Muscle layer of colon (tissue), 2 donors: ENCODE measurements around the gene COL28A1.

Experiments used
- H3K27ac ChIP-seq: one replicate; pipeline ENCODE4 v1.7.0; 2013; ENCODE audit warnings: low read depth, mild to moderate bottlenecking, low read length, moderate library complexity
- H3K27me3 ChIP-seq, 2 donors: one replicate each; pipeline ENCODE4 v1.7.0; 2013; ENCODE audit warnings: low read length in 2 of 2, mild to moderate bottlenecking in 2 of 2; ENCODE audit not compliant: insufficient read depth in 2 of 2, control insufficient read depth in 1 of 2
- H3K36me3 ChIP-seq: one replicate; pipeline ENCODE4 v1.7.0; 2013; ENCODE audit warnings: mild to moderate bottlenecking, low read length; ENCODE audit not compliant: insufficient read depth
- H3K4me1 ChIP-seq: one replicate; pipeline ENCODE4 v1.7.0; 2013; ENCODE audit warnings: mild to moderate bottlenecking, low read length; ENCODE audit not compliant: insufficient read depth
- H3K4me3 ChIP-seq, 2 donors: one replicate each; pipeline ENCODE4 v1.7.0; 2013; ENCODE audit warnings: low read length in 2 of 2, low read depth in 1 of 2, mild to moderate bottlenecking in 1 of 2, moderate library complexity in 1 of 2
- H3K9ac ChIP-seq: one replicate; pipeline ENCODE4 v1.7.0; 2013; ENCODE audit warnings: low read length
- H3K9me3 ChIP-seq: one replicate; pipeline ENCODE4 v1.7.0; 2013; ENCODE audit warnings: mild to moderate bottlenecking, low read length
- donor health status: abdominal sarcoma.
- donor health status: Adenocarcinoma of cecum.

Gene COL28A1

GRCh38 chr7:7535691-7536090, at the start of gene COL28A1:
TSS of gene COL28A1 (minus strand) at chr7:7535873. CDS start at chr7:7532875, 2,998 bp downstream.
- no peaks in the 10 kb centered on the region for H3K9me3 ChIP-seq
- H3K36me3 ChIP-seq = no peaks in the 10 kb centered on the region
- H3K4me3 ChIP-seq = no peak within 1 kb of the TSS
- no peak within 1 kb of the TSS for H3K27ac ChIP-seq
- no peaks in the 10 kb centered on the region for H3K4me1 ChIP-seq
- H3K27me3 ChIP-seq = no peaks in the 10 kb centered on the region
- H3K9ac ChIP-seq = no peak within 1 kb of the TSS

GRCh38 chr7:7584653-7585052, 49.0 kb upstream of the COL28A1 start:
- no peaks in the 10 kb centered on the region for H3K36me3 ChIP-seq
- no peak overlapping the region for H3K4me3 ChIP-seq
- no peak overlapping the region for H3K27ac ChIP-seq
- H3K9me3 ChIP-seq = no peaks in the 10 kb centered on the region
- no peak overlapping the region for H3K9ac ChIP-seq
- no peaks in the 10 kb centered on the region for H3K4me1 ChIP-seq
- H3K27me3 ChIP-seq = no peaks in the 10 kb centered on the region

- Histone ChIP-seq H3K36me3 (no peaks in the 10 kb centered on the region), H3K9me3 (no peaks in the 10 kb centered on the region), H3K27ac (no peak overlapping the region), H3K4me1 (no peaks in the 10 kb centered on the region), H3K4me3 (no peak overlapping the region), H3K27me3 (no peaks in the 10 kb centered on the region), H3K9ac (no peak overlapping the region)
Measured at GRCh38 chr7:7583731-7584130, 48.1 kb upstream of the COL28A1 start.

GRCh38 chr7:7582596-7582995, 46.9 kb upstream of the COL28A1 start:
- Histone ChIP-seq H3K36me3 (no peaks in the 10 kb centered on the region), H3K27ac (no peak overlapping the region), H3K9me3 (no peaks in the 10 kb centered on the region), H3K4me1 (no peaks in the 10 kb centered on the region), H3K27me3 (no peaks in the 10 kb centered on the region), H3K4me3 (no peak overlapping the region), H3K9ac (no peak overlapping the region)

- Histone ChIP-seq H3K27ac (no peak overlapping the region), H3K27me3 (no peaks in the 10 kb centered on the region), H3K4me1 (no peaks in the 10 kb centered on the region), H3K9me3 (no peaks in the 10 kb centered on the region), H3K36me3 (no peaks in the 10 kb centered on the region), H3K4me3 (no peak overlapping the region), H3K9ac (no peak overlapping the region)
Measured at GRCh38 chr7:7581531-7582179, 46.0 kb upstream of the COL28A1 start.

GRCh38 chr7:7579638-7580037, 44.0 kb upstream of the COL28A1 start:
- H3K27me3 ChIP-seq = no peaks in the 10 kb centered on the region
- H3K9ac ChIP-seq = no peak overlapping the region
- H3K4me3 ChIP-seq = no peak overlapping the region
- no peaks in the 10 kb centered on the region for H3K9me3 ChIP-seq
- no peak overlapping the region for H3K27ac ChIP-seq
- no peaks in the 10 kb centered on the region for H3K4me1 ChIP-seq
- H3K36me3 ChIP-seq = no peaks in the 10 kb centered on the region

GRCh38 chr7:7577888-7578287, 42.2 kb upstream of the COL28A1 start:
- Histone ChIP-seq H3K27ac (no peak overlapping the region), H3K4me3 (no peak overlapping the region), H3K9ac (no peak overlapping the region), H3K36me3 (no peaks in the 10 kb centered on the region), H3K4me1 (no peaks in the 10 kb centered on the region), H3K27me3 (no peaks in the 10 kb centered on the region), H3K9me3 (no peaks in the 10 kb centered on the region)

GRCh38 chr7:7576344-7576743, 40.7 kb upstream of the COL28A1 start:
- Histone ChIP-seq H3K9me3 (no peaks in the 10 kb centered on the region), H3K4me1 (no peaks in the 10 kb centered on the region), H3K27me3 (no peaks in the 10 kb centered on the region), H3K36me3 (no peaks in the 10 kb centered on the region), H3K9ac (no peak overlapping the region), H3K4me3 (no peak overlapping the region), H3K27ac (no peak overlapping the region)

GRCh38 chr7:7573701-7574100, 38.0 kb upstream of the COL28A1 start:
- H3K4me3 ChIP-seq = no peak overlapping the region

GRCh38 chr7:7570584-7570983, 34.9 kb upstream of the COL28A1 start:
- Histone ChIP-seq H3K36me3 (no peaks in the 10 kb centered on the region), H3K9me3 (no peaks in the 10 kb centered on the region), H3K9ac (no peak overlapping the region), H3K4me1 (peaks cover 15% of the 10 kb centered on the region), H3K4me3 (no peak overlapping the region), H3K27me3 (no peaks in the 10 kb centered on the region), H3K27ac (no peak overlapping the region)

More at GRCh38 chr7:7573701-7574100, 38.0 kb upstream of the COL28A1 start:
- no peak overlapping the region for H3K9ac ChIP-seq
- peaks cover 3% of the 10 kb centered on the region for H3K4me1 ChIP-seq
- H3K36me3 ChIP-seq = no peaks in the 10 kb centered on the region
- H3K27ac ChIP-seq = no peak overlapping the region
- H3K27me3 ChIP-seq = no peaks in the 10 kb centered on the region
- H3K9me3 ChIP-seq = no peaks in the 10 kb centered on the region

- no peak overlapping the region for H3K4me3 ChIP-seq
- H3K4me1 ChIP-seq = peaks cover 15% of the 10 kb centered on the region
- H3K9me3 ChIP-seq = no peaks in the 10 kb centered on the region
- H3K27ac ChIP-seq = no peak overlapping the region
- no peaks in the 10 kb centered on the region for H3K27me3 ChIP-seq
- H3K9ac ChIP-seq = no peak overlapping the region
- H3K36me3 ChIP-seq = no peaks in the 10 kb centered on the region
Measured at GRCh38 chr7:7569615-7570014, 33.9 kb upstream of the COL28A1 start.

- peaks cover 15% of the 10 kb centered on the region for H3K4me1 ChIP-seq
Measured at GRCh38 chr7:7569081-7569527, 33.4 kb upstream of the COL28A1 start.

More at GRCh38 chr7:7569081-7569527, 33.4 kb upstream of the COL28A1 start:
- H3K9ac ChIP-seq = no peak overlapping the region
- H3K9me3 ChIP-seq = no peaks in the 10 kb centered on the region
- H3K4me3 ChIP-seq = no peak overlapping the region
- no peak overlapping the region for H3K27ac ChIP-seq
- H3K27me3 ChIP-seq = no peaks in the 10 kb centered on the region
- H3K36me3 ChIP-seq = no peaks in the 10 kb centered on the region
